Measurements from ENCODE around the gene ACTC1.
"Not testable (repeated sequence)": the region's sequence is repeated elsewhere in the genome, so short reads cannot be mapped to it uniquely, and the experiment has no call there.

DNA sequence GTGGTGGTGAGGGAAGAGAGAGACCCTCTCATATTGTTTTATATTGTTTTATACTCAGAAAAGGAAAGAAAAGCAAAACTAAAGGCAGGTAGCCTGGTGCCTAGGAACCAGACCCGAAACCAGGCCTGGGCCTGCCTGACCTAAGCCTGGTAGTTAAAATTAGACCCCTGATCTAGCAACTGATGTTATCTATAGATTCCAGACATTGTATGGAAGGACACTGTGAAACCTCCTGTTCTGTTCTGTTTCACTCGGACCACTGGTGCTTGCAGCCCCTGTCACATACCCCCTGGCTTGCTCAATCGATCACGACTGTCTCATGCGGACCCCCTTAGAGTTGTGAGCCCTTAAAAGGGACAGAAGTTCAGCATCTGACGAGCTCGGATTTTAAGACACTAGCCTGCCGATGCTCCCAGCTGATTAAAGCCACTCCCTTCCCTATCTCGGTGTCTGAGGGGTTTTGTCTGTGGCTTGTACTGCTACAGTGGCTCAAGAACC lies 17.6 kb upstream of the ACTC1 start:
- TF ChIP-seq, protein P1, sequence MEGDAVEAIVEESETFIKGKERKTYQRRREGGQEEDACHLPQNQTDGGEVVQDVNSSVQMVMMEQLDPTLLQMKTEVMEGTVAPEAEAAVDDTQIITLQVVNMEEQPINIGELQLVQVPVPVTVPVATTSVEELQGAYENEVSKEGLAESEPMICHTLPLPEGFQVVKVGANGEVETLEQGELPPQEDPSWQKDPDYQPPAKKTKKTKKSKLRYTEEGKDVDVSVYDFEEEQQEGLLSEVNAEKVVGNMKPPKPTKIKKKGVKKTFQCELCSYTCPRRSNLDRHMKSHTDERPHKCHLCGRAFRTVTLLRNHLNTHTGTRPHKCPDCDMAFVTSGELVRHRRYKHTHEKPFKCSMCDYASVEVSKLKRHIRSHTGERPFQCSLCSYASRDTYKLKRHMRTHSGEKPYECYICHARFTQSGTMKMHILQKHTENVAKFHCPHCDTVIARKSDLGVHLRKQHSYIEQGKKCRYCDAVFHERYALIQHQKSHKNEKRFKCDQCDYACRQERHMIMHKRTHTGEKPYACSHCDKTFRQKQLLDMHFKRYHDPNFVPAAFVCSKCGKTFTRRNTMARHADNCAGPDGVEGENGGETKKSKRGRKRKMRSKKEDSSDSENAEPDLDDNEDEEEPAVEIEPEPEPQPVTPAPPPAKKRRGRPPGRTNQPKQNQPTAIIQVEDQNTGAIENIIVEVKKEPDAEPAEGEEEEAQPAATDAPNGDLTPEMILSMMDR (IDR thresholded peaks at IDR 0.05) = not testable (repeated sequence)
- not testable (repeated sequence) for TF ChIP-seq ZFX (IDR thresholded peaks at IDR 0.05; ENCODE audit: borderline replicate concordance)
